GM20431 (cell line): Measurements from ENCODE around the gene CDC25B.

Source experiments
- in situ Hi-C: fragments of 300-500 bp; cut with MseI, MboI; formaldehyde crosslinking; loops from one replicate; pipeline ENCODE4 v1.15.0; 2020; ENCODE audit warnings: low sequenced_read_pairs; ENCODE audit not compliant: unreplicated experiment

The CDC25B gene

DNA sequence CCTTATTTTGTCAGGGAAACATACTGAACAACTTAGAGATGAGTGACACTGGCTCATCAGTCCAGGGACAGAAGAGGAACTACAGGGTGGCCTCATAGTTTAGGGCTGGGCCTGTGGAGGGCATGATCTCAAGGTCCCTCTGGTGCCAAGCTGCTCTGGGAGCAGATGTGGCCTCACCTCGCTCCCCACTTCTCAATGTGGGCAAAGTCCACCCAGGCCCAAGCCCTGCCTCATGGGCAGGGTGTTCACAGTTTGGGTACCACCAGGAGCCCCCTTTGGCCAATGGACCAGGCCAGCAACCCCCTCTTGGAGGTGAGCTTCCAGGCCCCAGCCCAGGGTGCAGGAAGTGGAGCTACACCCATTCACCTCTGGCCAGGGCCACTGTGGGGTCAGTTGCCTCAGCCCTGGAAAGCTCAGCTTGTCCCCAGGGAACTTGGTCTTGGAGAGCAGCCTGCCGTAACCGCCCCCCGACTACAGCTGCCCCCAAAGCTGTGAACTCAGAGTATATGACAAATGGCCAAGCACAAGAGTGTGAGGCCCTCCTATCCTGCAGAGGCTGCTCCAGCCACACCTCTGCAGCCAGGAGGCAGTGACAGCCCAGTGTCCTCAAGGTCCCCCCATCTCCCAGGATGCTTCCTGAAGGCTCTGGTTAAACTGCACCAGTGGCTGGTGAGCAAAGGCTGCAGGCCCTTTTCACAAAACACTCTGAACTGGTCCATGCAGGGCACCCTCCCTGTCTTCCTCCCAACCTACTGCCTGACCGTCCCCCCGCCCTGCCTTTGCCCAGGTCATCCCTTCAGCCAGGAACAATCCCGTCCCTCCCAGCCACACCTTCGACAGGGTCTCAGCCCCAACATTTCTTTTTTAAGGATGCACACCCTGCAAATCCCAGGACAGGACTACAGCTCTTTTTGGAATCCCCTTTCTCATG, 32.2 kb upstream of the CDC25B start:
- in situ Hi-C loops, result no loop called here

DNA sequence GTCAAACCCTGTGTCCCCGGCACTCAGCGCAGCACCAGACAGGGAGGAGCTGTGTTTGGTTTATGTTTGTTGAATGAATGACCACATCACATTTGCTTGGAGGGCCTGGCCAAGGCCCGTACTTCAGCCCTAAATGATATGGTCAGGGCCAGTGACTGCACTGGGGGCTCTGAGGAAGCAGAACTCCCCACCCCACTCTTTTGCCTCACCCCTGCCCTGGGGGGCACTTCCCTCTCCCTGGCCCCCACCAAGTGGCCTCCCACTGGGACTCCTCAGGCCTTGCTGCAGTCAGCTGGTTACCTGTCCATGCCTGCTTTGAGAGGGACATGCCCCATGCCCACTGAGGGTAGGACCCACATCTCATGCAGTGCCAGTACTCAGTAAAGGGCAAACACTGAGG, 31.5 kb upstream of the CDC25B start:
- in situ Hi-C loops, result no loop called here

DNA sequence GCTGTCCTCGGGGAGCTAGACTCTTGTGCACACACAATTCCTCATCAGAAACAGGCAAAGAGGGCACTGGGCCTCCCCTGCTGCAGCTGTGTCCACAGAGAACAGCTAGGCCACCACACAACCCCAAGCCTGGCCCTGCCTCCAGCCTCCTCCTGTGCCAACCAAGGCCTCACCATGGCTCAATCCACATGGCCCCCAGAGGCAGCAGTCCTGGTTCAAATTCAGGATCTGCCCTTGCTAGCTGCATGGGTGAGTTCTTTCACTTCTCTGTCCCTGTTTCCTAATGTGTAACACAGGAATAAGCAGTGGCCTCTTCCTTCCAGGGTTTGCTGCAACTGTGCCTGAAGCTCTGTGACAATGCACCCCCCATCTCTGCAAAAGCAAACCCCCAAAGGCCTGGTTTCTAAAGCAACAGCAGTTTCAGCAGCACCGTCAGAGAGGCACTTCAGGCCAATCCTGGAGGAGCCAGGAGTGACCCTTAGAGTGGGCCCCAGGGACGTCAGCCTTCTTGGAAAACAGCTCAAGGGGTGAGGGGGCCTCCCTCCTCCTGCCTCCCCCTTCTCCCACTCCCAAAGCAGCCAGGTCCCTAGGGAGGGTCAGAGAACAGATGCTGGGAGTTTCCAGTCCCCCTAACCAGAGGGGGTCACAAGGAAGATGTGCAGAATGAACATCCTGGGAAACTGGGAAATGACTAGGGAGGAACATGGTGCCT, 30.8 kb upstream of the CDC25B start:
- in situ Hi-C loops, result no loop called here

DNA sequence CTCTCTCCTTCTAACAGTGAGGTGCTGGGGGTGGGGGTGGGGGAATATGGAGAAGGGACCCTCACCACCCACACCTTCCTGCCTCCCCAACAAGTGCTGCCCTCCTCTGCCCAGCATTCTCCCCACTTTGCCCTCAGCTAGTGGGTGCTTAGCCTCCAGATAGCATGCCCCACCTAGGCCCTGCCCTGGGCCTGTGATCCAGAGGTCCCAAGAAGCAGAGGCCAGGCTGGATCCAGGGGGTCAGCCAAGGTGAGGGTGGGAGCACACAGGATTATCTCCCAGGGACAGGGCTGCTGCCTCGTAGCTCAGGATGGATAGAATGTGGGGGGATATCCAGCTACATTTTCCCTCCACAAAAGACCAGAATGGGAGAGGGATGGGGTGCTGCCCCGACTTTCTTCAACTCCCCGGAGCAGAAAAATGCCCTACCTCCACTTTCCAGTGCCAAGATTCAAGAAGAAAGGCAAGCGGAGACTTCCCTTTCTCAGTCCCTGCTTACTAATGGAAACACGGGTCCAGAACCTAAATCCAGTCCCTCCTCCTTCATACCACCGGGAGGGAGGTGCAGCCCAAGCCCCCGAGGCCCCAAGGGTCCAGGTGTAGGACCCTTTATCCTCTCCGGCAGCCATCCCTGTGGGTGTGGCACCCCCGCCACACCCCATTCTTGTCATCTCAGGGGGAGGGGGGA, 29.5 kb upstream of the CDC25B start:
- in situ Hi-C loops, result no loop called here

DNA sequence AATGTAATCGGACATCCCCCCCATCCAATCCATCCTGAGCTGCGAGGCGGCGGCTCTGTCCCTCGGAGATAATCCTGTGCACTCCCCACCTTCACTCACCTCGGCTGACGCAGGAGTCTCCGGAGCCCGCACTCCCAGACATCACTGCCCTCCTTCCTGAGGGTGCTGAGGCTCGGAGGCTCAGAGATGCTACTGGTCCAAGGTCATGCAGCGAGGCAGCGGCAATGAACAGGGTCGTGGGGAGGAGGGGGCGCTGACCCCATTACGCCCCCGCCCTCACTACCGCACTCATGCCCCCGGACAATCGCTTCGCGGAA, 29.0 kb upstream of the CDC25B start:
- in situ Hi-C loops, result no loop called here

DNA sequence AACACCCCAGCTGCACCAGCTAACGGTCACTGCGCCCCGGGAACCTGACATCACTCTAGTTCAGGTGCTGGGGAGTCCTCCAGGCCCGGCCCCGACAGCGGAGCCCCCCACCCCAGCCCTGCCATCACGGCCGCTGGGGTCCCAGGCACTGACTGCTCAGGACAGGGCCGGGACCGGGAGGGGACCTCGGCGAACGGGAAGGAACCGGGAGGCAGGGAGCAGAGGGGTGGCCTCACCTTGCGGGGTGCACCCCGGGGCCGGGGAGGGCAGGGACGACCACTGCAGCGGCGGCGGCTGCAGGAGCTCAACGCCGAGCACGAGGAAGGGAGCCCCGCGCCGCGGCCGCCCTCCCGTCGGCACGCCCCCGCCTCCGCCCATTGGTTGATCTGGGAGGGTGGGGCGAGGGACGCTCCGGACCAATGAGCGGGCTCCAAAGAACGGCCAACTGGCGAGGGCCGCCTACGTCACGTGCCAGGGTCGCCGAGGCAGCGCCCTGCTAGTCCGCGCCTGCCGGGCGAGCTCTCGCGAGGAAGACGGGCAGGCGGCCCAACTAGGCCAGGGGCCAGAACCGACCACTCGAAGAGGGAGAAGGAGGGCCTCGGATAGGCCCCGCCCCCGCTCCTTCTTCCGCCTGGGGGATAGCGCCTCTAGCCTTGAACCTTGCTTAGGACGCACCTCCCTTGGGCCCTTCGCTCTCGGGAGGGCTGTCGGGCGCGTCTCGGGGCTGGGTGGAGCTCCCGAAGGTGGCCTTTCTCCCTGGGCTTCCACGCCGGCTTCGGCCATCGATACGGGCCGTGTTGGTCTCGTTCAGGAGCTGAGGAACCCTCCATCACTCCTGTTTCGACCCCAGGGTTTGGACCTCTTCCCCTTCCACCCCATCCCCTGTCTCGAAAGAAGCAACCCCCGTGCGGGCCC, 28.4 kb upstream of the CDC25B start, which contains the start of gene ADISSP:
Gene ADISSP, minus strand, starts transcription at position 327 of the 915 bp plus-strand sequence. CDS start 7,653 bp downstream, outside the sequence.
- in situ Hi-C loops, result no loop called here

DNA sequence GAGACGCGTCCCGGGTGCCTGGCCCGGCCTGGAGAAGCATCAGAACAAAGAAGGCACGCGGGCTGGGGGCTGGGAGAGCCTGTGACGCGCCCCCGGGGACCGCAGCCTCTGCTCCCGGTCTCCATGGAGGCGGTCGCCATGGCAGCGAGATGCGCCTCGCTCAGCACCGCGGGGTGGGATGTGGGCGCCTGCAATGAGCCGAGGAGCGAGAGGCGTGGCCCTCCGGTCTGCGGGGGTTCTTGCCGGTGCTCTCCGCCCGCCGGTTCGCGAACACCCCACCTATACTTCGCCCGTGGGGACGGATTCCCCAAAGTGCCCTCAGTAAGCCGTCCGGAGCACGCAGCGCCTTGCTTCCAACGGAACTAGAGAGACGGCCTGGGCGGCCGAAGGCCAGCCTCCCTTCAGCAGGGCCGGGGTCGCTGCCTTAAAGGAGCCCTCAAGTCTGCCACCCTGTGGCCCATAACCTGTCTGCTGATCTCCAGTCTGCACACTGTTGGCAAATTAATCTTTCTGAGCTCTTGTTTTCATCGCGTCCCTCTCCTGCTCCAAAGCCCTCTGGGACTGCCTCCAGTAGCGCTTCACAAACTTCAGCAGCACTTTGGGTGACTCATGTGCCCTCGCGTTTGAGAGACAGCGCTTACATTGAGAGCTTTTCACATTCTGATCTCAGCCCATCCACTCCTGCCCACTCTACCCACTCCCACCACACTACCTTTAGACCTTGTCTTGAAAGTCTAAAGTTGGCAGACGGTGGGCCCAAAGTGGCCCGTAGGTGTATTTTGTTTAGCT, 27.6 kb upstream of the CDC25B start:
- in situ Hi-C loops, result no loop called here

DNA sequence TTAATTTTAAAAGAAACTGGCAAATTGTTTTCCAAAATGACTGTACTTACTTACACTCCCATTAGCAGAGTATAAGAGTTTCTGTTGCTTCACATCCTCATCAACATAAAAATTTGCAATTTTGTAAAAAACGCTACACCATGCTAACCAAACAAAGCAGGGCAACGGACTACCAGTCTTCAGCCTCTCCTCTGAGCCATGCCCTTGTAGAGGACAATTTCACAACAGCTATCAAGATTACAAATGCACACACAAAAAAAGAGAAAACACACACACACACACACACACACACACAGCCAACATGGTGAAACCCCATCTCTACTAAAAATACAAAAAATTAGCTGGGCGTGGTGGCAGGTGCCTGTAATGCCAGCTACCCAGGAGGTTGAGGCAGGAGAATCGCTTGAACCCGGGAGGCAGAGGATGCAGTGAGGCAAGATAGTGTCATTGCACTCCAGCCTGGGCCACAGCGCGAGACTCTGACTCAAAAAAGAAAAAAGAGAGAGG, 24.5 kb upstream of the CDC25B start:
- in situ Hi-C loops, result no loop called here

DNA sequence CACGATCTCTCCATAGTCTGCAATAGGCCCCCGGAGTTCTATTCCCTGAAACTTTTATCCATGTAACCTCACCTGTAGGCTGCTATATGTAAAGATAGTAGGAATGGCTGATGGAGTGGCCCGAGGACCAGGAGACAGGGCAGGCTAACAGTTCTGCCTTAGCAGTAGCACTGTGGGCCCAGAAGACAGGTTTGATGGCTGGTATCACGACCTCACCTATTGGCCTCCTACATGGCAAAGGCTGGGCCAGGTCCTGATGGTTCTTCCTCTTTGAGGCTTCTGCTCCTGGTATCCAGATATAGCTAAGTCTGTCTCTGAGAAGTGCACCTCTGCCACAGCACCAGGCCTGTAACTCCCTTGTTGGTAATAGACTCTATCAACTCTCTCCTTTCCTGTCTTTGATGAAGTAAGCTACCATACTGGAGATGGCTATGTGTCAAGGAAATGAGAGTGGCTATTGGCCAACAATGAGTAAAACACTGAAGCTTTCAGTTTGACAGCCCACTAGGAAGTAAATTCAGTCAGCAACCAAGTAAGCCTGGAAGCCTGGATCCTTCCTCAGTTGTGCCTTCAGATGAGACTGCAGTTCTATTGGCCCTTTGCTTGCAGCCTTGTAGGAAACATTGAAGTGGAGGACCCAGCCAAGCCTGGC, 20.5 kb upstream of the CDC25B start:
- in situ Hi-C loops, result no loop called here

DNA sequence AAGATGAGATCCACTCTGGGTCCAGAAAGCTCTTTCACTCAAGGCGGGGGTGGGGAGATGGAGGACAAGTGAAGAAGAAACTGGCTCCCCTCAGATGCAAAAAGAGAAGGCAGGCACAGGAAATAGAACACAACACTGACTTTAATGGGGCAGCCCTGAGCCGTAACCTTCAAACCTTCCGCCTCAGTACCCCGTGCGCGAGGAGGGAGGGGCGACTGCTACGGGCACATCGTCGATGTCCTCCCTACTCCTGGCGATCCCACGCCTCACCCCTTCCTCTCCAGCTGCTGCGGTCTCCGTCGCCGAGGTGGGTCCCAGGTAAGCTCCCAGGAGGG, 18.8 kb upstream of the CDC25B start:
- in situ Hi-C loops, result no loop called here

DNA sequence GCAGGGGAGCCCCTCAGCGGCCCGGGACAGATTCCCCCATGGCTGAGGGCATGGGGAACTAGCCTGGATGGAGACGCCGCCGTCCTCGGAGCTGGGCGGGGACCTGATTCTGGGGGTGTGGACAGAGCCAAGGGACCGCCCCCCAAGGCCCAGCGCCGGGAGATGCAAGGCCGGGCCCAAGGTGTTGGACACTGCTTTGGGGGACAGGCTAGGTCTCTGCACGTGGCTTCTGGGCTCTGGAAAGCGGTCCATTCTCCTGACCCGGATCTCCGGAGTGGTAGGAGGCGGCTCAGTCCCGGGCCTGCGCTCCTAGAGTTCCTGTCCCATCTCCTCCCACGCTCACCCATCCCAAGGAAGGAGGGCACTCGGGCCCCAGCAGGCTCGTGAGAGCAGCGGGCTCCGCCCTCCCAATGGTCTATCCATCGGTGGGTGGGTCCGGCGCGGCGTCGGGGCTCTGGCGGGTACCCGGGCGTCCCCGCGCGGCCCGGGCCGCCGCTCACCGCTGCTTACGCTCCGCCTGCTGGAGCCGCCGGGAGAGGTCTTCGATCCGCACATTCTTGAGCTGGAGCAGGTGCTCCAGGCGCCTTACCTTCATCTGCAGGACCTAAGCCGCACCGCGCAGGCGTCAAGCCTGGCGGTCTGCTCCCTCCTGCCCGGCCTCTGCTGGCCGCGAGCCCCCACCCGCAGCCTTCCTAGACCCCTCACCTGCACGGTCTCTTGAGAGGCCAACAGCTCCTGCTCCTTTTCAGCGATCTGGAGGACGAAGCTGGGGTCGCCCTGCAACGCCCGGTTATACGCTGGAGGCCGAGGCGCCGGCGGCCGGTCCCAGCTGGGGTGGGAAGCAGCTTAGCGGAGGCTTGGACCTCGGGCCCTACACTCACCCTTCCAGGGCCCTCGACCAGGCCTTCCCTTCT, 18.1 kb upstream of the CDC25B start:
- in situ Hi-C loops, result no loop called here

DNA sequence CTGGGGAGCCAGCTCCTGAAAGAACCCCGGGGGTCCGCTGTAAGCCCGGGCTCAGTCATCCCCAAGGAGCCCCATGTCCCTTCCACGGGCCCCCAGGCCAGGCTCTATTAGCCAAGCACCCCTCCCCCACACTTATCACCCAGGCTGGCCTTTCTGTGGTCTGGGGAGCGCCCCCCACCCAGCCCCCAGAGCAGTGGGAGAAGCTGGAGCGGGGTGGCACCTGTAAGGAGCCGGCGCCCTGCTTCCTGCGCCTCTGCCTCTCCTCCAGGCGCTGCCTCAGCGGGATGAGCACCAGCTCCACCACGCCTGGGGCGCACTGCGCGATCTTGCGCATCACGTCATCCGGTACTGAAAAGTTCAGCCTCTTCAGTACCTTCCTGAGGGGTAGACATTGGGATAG, 17.1 kb upstream of the CDC25B start:
- in situ Hi-C loops, result no loop called here

DNA sequence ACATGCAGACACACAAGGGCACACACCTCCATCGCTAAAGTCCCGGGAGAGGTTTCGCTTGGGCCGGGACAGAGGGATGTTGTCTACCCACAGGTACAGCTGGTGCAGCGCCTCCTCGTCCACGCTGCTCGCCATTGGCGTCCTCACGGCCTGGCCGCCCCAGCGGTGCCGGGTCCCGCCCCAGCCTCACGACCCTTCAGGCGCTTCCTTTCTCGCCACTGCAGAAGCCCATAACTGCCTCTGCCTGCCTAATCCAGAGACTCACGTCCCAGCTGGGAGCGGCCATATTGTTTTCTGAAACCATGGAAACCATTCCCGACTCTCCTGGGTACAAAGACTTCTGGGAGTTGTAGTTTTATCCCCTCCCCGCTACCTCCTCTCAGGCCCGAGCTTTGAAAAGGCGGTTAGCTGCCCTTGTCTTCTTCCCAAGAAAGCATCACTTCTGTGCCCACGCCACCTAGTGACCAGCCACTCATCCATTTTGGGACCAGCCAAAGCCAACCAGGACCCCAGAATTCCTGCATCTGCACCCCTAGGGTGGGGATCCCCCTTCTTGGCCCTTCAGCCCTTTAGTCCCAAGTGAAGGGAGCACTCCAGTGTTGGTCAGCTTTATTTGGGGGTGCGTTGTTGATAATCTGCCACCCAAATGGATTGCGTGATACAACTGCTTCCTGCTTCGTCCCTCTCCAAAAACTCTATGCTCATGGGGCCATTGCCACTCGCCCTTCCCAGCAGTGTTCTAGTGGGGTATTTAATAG, 14.8 kb upstream of the CDC25B start, which contains the start of gene SPEF1:
Gene SPEF1, minus strand, starts transcription at position 296 of the 758 bp plus-strand sequence. Its CDS starts 161 bp downstream, at position 135.
- in situ Hi-C loops, result no loop called here

DNA sequence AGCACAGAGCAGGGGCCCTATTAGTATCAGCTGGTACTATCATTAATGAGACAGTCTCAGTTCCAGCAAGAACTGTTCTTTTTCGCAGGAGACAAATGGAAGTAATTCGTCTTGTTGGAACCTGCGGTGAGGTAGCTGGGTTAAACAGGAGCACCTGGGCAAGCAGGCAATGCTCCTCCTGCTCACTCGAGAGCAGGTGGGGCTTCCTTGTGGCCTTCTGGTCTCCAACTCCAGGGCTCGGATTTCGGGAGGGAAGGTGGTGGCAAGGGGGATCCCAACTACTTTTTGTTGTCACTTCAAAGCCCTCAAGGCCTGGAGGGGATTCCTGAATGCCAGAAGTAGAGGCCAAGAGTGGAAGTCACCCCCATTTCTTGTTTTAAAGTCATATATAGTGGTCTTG, 13.5 kb upstream of the CDC25B start:
- in situ Hi-C loops, result no loop called here

DNA sequence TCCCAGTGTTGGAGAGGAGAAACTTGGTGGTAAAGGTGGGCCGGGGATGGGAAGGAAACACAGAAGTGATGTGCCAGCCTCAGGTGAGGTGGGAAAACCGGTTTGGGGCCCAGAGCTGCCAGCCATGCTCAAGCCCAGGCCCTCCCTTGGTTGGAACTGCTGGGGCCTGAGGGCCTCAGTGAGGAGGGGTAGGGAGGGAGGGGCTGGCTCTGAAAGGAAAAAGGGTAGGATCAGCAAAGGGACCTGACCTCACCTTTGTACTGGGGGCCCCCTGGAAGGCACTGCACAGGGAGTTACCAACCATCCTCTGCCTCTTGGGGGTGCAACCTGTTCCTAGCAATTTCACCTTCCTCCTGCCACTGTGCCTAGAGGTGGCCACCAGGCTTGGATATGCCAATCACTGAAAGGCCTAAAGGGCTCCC, 13.0 kb upstream of the CDC25B start:
- in situ Hi-C loops, result no loop called here

DNA sequence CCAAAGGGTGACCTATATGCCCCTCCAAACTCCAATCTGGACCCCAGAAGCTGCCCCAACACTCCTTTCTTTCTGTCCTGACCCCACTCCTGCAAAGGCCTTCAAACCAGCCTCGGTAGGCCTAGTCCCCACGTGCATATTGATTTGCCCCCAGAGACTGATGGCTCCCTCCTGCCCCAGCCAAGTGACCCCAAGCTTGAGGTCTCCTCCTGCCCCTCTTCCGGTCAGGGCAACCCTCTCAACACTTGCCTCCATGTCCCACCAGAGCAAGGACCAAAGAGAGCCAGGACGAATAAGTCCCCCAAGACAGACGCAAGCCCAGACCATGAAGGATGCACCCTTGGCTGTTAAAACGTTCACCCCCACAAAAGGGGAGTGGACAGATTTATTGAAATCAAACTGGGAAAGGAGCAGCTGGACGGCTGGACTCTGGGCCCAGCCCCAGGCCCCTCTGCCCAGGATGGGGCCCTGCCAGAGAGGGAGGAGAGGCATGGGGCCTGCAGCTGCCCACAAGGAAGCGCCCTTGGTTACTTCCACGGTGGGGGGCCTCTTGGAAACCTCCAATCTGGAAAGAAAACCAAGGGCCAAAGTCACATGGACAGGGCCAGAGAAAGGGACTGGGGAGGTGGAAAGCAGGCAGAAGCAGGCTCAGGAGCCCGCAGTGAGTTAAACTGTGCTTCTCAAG, 12.5 kb upstream of the CDC25B start:
- in situ Hi-C loops, result no loop called here
